Activated CD8-positive, alpha-beta memory T cell treated with anti-CD3 and anti-CD28 coated beads, Interleukin-2, amount 50 U/mL, for 1 hour (primary cell): ENCODE data around the gene ITGAE.
"Not testable (repeated sequence)": the region's sequence is repeated elsewhere in the genome, so short reads cannot be mapped to it uniquely, and the experiment has no call there.

Source experiments
- DNase-seq: peaks from one replicate; pipeline ENCODE4 v3.0.0-alpha.2; 2020; ENCODE audit errors: extremely low read depth

ITGAE gene, protein sequence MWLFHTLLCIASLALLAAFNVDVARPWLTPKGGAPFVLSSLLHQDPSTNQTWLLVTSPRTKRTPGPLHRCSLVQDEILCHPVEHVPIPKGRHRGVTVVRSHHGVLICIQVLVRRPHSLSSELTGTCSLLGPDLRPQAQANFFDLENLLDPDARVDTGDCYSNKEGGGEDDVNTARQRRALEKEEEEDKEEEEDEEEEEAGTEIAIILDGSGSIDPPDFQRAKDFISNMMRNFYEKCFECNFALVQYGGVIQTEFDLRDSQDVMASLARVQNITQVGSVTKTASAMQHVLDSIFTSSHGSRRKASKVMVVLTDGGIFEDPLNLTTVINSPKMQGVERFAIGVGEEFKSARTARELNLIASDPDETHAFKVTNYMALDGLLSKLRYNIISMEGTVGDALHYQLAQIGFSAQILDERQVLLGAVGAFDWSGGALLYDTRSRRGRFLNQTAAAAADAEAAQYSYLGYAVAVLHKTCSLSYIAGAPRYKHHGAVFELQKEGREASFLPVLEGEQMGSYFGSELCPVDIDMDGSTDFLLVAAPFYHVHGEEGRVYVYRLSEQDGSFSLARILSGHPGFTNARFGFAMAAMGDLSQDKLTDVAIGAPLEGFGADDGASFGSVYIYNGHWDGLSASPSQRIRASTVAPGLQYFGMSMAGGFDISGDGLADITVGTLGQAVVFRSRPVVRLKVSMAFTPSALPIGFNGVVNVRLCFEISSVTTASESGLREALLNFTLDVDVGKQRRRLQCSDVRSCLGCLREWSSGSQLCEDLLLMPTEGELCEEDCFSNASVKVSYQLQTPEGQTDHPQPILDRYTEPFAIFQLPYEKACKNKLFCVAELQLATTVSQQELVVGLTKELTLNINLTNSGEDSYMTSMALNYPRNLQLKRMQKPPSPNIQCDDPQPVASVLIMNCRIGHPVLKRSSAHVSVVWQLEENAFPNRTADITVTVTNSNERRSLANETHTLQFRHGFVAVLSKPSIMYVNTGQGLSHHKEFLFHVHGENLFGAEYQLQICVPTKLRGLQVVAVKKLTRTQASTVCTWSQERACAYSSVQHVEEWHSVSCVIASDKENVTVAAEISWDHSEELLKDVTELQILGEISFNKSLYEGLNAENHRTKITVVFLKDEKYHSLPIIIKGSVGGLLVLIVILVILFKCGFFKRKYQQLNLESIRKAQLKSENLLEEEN

GRCh38 chr17:3800362-3801271 is at the start of gene ITGAE:
Gene ITGAE, minus strand, starts transcription at chr17:3801188. Its CDS starts 44 bp downstream, at chr17:3801144.
- no peak for DNase-seq

DNA sequence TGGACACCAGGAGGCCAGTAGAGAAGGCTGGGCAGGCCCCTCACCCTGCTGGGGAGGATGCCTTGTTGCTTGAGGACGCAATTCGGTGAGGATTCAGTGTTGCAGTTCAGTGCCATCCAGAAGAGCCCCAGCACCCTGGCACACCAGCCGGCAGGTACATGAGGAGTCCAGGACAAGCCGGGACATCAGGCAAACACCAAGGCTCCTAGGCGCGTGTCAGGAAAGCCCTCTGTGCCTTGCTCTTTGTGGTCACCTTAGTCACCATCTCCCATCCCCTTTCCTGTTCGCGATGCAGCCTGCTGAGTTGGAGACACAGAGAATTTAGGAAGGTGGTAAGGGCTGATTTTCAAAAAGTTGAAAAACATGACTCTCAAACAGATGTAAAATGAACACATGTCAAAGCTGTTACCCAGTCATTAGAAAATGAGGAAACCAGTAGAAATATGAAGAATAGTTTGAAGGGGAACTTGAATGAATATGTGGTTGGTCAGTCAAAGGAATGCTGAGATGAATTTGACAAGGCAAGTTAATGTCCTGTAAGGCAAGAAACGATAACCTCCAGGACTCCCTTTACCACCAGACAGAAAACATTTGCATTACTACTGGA is 47.3 kb upstream of the ITGAE start:
- no peak for DNase-seq

DNA sequence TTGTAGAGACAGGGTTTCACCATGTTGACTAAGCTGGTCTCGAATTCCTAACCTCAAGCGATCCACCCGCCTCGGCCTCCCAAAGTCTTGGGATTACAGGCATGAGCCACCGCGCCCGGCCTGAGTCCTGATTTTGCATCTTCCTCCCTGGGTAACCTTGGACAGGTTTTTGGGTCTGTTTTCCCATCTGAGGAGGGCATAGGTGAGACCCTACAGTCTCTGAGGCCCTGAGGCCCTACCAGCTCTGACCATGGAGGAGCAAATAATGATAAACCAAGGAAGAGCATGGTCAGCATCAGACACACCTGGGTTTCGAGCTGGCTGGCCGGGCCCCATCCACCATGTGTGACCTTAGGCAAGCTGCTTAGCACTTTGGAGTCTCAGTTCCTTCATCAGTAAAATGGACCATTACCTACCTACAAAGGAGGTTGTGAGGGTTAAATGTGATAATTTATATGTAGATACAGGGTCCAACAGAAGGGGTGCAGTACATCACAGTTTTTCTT is 46.2 kb upstream of the ITGAE start:
- DNase-seq = no peak

DNA sequence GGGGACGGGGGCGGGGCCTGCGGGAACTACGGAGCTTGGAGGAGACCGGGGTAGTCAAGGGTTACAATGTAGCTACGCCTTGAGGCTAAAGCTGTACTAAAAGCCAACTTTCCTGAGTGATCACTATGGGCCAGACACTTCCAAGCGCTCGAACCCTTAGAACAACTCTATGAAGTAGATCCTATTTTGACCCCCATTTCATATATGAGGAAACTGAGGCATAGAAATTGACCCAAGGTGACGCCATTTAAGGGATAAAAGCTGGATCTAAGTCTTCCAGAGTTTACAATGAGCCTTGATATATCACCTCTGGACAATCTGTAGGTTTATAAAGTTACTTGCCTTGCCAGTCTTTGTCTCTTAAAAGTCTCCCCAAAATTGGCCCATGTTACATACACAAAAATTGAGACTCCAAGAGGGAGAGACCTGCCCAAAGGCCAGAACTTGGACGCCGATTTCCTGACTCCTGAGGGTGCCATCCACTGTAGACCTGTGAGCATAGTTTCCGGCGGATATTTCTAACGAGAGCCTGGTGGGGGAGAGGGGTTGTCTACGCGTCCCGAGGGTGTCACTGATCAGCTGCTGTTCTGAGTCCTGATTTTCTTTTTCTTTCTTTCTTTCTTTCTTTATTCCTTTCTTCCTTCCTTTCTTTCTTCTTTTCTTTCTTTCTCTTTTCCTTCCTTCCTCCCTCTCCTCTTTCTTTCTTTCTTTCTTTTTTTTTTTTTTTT is 45.6 kb upstream of the ITGAE start:
- no peak for DNase-seq

GRCh38 chr17:3845621-3846436 is 44.8 kb upstream of the ITGAE start, which contains the start of gene NCBP3:
Gene NCBP3, minus strand, starts transcription at chr17:3846246. Its CDS starts 23 bp downstream, at chr17:3846223.
- peak; percentile 60 for DNase-seq

- DNase-seq = no peak
Observed at GRCh38 chr17:3845291-3845620, 44.3 kb upstream of the ITGAE start.

DNA sequence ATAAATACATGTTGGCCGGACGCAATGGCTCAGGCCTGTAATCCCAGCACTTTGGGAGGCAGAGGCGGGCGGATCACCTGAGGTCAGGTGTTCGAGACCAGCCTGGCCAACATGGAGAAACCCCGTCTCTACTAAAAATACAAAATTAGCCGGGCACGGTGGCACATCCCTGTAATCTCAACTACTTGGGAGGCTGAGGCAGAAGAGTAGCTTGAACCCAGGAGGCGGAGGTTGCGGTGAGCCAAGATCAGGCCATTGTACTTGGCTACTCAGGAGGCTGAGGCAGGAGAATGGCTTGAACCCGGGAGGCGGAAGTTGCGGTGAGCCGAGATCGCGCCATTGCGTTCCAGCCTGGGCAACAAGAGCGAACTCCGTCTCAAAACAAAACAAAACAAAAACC is 43.6 kb upstream of the ITGAE start:
- DNase-seq = not testable (repeated sequence)

DNA sequence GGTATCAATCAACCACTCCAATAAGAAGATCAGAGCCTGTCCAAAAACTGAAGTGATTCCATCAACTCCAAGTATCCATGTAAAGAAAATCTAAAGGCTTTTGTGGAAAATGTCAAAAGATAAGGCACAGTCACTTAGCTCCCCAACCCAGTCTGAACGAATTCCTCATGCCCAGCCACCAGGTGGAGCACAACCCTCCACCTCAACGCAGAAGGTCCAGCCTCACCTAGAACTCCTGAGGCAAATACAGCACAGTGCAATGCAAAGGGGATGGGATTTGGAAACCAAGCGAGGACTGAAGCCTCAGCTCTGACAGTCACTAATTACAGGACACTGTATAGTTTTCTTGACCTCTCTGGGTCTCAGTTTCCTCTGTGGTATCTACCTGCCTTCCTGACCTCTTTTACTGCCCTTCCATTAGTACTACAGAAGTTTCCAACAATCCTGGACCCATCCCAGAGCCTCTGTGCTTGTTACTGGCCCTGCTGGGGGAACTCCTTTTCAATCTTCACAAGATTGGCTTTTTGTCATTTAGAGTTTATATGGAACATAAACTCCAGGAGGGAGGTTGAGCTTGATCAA is 43.0 kb upstream of the ITGAE start:
- DNase-seq = no peak

DNA sequence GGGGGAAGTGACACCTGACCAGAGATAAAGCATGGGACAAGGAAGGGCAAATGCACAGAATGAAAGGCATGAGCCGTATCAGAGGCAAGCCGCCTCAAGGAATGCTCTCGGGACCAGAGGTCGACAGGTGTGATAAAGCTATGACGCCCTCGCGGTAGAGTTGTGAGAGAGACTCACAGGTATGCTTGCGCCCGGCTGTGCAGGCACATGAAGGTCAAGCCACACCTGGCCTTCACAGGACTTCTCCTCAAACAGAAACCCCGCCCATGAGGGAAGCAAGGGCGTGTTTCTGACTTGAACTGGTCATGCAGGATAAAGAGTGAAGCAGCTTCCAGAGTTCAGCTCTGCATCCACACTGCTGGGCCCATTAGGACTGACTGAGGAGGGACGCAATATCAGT is 37.2 kb upstream of the ITGAE start:
- no peak for DNase-seq

- no peak for DNase-seq
Observed at GRCh38 chr17:3836551-3836950, 35.6 kb upstream of the ITGAE start.

DNA sequence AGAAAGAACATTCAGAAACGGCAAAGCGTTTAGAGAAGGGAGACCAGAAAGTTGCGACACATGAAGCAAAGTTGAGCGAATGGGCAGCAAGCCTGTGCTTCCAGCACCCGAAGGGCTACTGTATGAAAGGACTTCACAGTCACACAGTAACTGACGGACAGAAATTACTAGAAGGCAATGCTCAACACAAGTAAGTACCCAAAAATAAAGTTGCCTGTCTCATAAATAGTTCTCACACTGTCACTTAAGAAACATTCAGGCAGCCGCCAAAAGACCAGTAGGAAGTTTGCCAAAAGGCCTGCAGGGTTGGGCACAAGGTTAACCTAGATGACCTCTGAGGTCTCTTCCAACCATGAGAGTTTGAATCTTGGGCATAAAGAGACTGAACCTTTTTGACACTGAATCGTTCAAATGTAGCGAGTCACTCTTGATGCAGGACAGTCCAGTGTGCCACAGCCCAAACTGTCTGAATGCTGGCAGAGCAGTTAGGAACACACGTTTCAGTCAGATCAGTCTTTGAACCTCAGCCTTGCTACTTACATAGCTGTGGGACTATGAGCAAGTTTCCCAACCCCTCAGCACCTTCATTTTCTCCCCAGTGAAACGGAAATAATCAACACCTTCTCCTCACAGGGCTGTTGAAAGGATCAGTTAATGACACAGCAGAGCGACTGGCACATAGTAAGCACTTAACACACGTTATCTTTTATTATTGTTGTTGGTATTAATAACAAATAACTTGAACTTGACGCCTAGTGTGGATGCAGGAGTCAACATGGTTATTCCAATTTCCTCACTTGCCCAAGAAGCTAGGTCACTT is 34.6 kb upstream of the ITGAE start:
- no peak for DNase-seq

GRCh38 chr17:3834811-3835210 is 33.8 kb upstream of the ITGAE start:
- DNase-seq = no peak

GRCh38 chr17:3828852-3829232 is 27.9 kb upstream of the ITGAE start:
- no peak for DNase-seq

- DNase-seq = no peak
Observed at GRCh38 chr17:3828151-3828851, 27.3 kb upstream of the ITGAE start.

- DNase-seq = peak; percentile 37
Observed at GRCh38 chr17:3827124-3827773, 26.3 kb upstream of the ITGAE start.

DNA sequence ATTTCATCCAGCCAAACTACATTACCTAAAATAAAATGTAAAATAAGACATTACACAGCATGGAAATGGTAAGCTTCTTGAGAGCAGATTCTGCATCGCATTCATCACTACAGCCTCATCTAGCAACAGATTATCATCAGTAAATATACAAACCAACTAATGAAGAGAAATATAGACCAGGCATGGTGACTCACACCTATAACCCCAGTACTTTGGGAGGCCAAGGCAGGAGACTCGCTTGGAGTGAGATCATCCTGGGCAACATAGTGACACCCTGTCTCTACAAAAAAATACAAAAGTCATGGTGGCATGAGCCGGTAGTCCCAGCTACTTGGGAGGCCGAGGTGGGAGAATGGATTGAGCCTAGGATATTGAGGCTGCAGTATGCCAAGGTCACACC is 25.2 kb upstream of the ITGAE start:
- DNase-seq = no peak

GRCh38 chr17:3821101-3821500 is 20.1 kb upstream of the ITGAE start:
- DNase-seq = no peak
